WTC11 (cell line): ENCODE data around the gene DSE.

ENCODE experiments used
- ATF1 ChIP-seq: sonication (generic); formaldehyde crosslinking; IDR thresholded peaks from 2 replicates; pipeline ENCODE4 v1.8.1; 2023; ENCODE audit warnings: mild to moderate bottlenecking, moderate library complexity, missing genetic modification reagents
- CTCF ChIP-seq: fragments of 200-600 bp; IDR thresholded peaks from 2 replicates; pipeline ENCODE4 v1.8.0; 2022; ENCODE audit warnings: antibody characterized with exemption
- FOXP4 ChIP-seq: sonication (generic); formaldehyde crosslinking; IDR thresholded peaks from 2 replicates; pipeline ENCODE4 v1.8.0; 2022; ENCODE audit warnings: mild to moderate bottlenecking, missing genetic modification reagents
- KAT7 ChIP-seq: sonication (generic); formaldehyde crosslinking; IDR thresholded peaks from 2 replicates; pipeline ENCODE4 v1.8.1; 2023; ENCODE audit warnings: missing genetic modification reagents, mild to moderate bottlenecking, borderline replicate concordance
- MAX ChIP-seq: sonication (generic); formaldehyde crosslinking; IDR thresholded peaks from 2 replicates; pipeline ENCODE4 v1.8.0; 2022; ENCODE audit warnings: mild to moderate bottlenecking, missing genetic modification reagents
- MLX ChIP-seq: sonication (generic); formaldehyde crosslinking; IDR thresholded peaks from 2 replicates; pipeline ENCODE4 v1.8.1; 2023; ENCODE audit warnings: mild to moderate bottlenecking, missing genetic modification reagents, moderate library complexity
- RORB ChIP-seq: fragments of 250-450 bp; sonication (Bioruptor Pico); IDR thresholded peaks from 2 replicates; pipeline ENCODE4 v1.9.0; 2021; ENCODE audit warnings: mild to moderate bottlenecking
- SMAD3 ChIP-seq: sonication (generic); formaldehyde crosslinking; IDR thresholded peaks from 2 replicates; pipeline ENCODE4 v1.8.0; 2022; ENCODE audit warnings: missing genetic modification reagents, mild to moderate bottlenecking, borderline replicate concordance
- ZBTB43 ChIP-seq: sonication (generic); formaldehyde crosslinking; IDR thresholded peaks from 2 replicates; pipeline ENCODE4 v1.8.1; 2023; ENCODE audit warnings: mild to moderate bottlenecking, missing genetic modification reagents
- ZNF423 ChIP-seq: fragments of 250-450 bp; sonication (Bioruptor Pico); IDR thresholded peaks from 2 replicates; pipeline ENCODE4 v2.1.2; 2022; ENCODE audit warnings: mild to moderate bottlenecking, moderate library complexity

- TF ChIP-seq CTCF (no peak), ZNF423 (CRISPR knock-in tag) (no peak), ATF1 (CRISPR knock-in tag) (no peak), FOXP4 (CRISPR knock-in tag) (no peak), MAX (CRISPR knock-in tag) (no peak), MLX (CRISPR knock-in tag) (no peak), RORB (CRISPR knock-in tag) (no peak), ZBTB43 (CRISPR knock-in tag) (no peak), SMAD3 (no peak), KAT7 (CRISPR knock-in tag) (no peak)
Observed at GRCh38 chr6:116338943-116339342, 31.8 kb upstream of the DSE start.
